ENCODE results near the gene PDILT. TPM values are rescaled to one million over a fixed set of nuclear protein-coding genes. Genes with fewer than 3 reads are reported as not detected.
"Not testable (repeated sequence)": the region's sequence is repeated elsewhere in the genome, so short reads cannot be mapped to it uniquely, and the experiment has no call there.

The PDILT gene
- total RNA-seq, 1 experiment from 2014 or later = not detected

DNA sequence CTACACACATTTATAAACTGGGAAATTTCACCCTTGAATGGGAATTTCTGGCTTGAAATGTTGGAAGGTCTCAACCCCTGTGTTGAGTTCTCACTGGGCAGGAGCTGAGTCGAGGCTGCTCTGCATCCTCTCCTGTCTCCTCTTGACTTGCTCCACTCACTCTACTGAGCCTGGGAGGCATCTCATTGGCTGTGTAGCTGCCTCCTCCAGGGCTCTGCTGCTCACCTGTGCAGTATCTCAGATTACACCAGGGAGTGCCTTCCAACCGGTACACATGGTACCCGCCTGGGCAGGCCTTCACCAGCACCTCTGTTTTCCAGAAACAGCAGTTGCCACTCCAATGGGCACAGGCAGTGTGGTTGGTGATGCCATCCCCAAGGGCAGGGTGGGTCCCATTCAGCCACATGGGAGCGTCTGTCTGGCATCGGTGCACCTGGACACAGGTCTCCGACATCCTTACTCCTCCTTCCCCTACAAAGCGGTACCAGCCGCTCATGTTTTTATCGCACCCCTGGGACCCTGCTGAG is 80.9 kb downstream of the PDILT start:
- no peak for DNase-seq (ENCODE audit: low read depth)

DNA sequence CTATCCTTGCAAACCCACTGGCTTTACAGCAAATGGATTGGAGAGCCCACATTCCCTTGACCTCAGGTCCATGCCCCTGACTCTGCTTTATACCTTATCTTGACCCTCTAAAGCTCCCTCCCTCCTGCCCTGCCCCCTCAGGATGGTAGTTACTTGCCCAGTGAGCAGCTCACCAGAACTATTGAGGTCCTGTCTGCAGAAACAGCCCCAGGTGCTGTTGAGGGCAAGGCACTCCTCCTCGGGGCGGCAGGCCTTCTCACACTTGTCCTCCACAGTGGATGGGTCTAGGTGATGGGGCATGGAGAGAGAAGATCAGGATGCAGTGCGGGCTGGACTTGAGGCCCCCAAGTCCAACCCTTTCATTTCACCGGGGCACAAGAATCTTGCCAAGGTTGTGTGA is 81.8 kb downstream of the PDILT start:
- no peak for DNase-seq (ENCODE audit: low read depth)

DNA sequence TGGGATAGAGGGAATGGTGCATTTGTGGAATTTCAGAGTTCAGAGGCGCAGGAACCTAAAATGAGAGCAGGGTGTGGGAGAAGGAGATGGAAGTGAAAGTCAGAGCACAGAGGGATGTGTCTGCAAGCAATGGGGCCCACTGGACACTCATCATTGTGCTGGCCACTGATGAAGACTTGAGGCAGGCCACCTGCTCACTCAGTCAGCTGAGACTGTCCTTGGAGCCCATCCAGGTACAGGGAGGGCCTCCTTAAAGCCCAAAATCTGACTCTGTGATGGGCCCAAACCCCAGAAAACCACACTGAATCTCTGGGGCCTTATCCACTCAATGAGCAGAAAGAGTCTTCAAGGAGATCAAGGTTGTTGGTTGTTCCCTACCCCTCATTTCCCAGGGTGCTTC is 82.9 kb downstream of the PDILT start:
- no peak for DNase-seq (ENCODE audit: low read depth)

DNA sequence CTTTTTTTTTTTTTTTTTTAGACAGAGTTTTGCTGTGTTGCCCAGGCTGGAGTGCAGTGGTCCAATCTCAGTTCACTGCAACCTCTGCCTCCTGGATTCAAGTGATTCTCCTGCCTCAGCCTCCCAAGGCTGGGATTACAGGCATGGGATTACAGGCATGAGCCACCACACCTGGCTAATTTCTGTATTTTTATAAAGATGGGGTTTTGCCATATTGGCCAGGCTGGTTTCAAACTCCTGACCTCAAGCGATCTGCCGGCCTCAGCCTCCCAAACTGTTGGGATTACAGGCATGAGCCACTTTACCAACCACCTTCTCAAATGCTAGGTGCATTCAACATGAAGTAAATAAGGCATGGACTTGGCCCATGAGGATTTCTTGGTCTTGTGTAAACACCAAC is 83.5 kb downstream of the PDILT start:
- not testable (repeated sequence) for DNase-seq (ENCODE audit: low read depth)

DNA sequence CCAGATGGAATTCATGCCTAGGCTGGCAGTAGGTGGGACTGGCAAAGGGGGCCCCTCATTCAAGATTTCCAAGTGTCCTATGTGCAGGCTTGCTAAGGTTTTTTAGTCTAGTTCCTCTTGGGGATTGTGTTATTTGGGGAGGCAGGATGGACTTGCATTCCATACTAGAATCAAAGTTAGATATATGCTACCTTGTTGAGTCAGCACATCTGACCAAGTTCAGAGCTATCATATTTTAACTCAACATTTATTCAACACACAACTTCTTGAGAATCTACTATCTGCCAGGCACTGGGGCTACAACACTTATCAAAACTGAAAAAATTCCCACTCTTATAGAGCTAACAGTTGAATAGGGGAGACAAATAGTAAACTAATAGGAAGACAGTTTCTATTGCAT is 83.9 kb downstream of the PDILT start:
- DNase-seq (ENCODE audit: low read depth) = no peak

DNA sequence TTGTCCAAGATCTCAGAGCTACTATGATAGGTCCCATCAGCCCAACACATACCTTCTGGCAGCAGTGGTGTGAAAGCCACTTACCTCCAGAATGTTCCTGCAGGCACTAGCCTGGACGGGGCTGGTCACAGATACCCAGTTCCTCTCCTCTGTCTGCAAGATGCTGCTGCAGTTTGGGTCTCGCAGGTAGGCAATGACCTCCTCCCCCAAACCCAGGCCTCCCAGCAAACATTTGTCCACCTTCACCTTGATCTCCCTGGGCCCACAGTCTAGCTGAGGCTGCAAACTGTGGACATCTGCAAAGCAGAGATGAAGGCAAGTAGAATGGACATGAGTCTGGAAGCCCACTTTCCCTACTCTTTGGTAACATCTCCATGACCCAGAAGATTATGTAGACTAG is 84.4 kb downstream of the PDILT start:
- no peak for DNase-seq (ENCODE audit: low read depth)

DNA sequence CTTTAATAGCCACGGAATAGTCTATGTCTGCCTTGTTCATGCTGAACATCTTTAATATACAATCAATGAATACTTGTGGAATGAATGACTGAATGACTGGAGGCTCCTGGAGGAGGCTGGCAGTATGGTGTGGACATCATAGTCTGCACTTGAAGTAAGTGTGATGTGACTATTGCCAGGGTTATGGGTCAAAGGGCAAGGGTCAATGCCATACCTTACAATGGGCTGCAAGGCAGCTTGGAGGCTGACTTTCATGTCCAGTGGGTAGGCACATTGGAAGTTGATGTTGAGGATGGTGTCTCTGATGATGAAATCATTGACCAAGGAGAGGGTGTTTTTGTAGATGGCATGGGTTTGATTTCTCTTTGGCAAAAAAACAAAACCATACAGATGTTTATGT is 85.1 kb downstream of the PDILT start:
- no peak for DNase-seq (ENCODE audit: low read depth)

DNA sequence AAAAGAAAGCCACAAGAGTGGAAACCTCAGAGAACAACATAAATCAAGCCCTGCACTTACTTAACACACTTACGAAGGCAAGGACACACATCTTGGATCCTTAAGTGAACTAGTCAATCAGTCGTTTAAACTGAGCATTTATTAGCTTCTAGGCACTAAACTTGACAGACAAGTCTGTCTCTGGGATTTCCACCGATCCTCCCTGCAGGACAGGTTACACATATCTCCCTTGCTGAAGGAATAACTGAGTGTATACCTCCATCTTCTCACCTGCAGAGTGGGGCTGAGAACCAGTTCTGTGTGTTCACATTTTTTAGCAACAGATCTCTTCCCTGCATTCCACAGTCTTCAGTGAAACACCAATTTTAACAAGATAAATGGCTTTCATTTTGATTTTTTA is 86.1 kb downstream of the PDILT start:
- no peak for DNase-seq (ENCODE audit: low read depth)

DNA sequence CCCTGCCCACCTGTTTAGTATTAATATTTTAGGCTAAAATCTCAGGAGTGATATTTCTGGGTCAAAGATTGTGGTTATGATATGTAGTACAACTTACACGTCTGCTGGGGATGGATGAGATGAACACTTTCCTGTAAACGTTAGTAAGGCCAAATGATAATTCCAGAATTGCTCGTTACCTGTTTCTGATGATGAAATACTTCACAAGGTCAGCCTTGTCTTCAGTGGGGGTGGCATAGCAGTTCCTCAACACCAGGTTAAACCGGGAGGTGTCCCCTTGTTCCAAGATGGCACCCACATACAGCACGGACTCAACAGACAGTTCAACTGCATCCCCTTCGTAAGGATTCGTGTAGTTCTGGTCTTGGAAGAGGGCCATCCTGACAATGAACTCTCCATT is 86.5 kb downstream of the PDILT start:
- no peak for DNase-seq (ENCODE audit: low read depth)

DNA sequence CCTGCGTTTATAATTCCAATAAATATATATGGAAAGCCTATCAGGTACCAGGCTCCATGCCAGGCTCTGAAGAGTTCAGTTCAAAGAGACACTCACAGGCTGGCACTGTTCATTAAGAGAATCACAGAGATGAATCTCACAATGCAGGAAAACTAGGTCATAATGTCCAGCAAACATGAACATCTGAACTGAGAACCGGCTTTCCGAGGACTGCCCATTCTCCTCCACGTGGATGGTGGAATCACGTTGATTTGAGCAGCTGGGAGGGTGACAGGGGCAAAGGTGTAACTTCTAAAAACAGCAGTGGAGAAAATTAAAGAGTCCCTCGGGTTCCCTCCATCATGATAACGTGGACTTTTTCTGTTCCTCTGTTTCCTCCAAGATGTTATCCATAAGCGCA is 87.4 kb downstream of the PDILT start:
- no peak for DNase-seq (ENCODE audit: low read depth)

DNA sequence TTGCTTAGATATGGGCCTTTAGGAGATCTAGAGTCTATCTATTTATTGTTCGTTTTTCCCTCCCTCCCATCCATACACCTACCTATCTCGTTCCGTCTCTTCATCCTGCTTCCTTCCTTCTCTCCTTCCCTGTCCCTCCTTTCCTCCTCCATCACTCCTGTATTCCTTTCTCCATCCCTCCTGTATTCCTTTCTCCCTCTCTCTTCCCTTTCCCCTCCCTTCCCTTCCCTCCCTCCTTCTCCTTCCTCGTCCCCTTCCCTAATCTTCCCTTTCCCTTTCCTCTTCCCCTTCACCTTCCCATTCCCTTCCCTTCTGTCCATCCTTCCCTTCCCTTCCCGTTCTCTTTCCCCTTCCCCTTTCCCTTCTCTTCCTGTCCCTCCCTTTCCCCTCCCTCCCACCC is 87.8 kb downstream of the PDILT start:
- no peak for DNase-seq (ENCODE audit: low read depth)

DNA sequence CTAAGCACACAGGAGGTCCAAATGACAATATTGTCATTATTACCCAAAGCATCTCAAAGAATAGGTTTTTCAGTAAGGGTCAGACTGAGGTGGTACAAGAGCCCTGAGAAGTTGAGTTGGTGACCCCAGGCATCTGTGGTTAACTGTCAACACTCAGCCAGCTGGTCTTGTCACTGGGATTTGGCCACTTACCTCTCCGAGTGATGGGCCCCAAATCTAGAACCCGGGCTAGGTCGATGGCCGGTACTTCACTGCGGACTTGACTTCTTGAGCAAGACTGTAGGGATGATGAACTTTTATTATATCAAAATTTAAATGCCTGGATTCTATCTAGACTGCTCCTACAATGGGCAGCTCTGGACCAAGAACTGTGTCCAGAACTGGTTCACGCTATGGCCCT is 88.8 kb downstream of the PDILT start:
- DNase-seq (ENCODE audit: low read depth) = no peak

DNA sequence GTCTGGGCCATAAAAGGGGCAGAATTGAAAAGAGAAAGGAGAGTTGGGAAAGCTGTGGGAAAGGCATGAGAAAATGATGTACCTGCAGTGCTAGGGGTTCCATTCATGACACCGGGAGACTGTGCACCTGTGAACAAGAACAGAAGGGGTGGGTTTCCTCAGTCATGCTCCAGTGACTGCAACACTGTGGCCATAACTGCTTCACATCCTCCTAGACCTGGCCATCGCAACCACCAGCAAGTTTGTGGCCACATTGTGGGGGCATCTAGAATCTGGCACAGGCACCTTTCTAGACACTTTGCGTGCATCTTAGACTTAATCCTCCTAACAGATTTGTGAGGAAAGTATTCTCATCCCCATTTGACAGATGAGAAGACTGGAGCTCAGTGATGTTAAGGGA is 90.0 kb downstream of the PDILT start:
- no peak for DNase-seq (ENCODE audit: low read depth)

DNA sequence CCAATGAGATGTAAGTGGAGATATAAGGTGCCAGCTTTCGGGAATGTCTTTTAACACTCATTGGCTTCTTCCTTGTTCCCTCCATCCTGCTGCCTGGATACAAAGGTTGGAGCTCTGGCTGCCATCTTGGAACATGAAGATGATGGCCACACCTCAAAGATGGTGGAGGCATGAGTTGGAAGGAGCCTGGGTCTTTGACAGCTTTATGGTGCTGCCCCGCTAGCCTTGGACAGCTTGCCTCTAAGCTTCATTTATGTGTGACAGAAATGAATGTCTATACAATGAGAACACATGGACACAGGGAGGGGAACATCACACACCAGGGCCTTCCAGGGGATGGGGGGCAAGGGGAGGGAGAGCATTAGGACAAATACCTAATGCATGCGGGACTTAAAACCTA is 90.8 kb downstream of the PDILT start:
- DNase-seq (ENCODE audit: low read depth) = no peak

DNA sequence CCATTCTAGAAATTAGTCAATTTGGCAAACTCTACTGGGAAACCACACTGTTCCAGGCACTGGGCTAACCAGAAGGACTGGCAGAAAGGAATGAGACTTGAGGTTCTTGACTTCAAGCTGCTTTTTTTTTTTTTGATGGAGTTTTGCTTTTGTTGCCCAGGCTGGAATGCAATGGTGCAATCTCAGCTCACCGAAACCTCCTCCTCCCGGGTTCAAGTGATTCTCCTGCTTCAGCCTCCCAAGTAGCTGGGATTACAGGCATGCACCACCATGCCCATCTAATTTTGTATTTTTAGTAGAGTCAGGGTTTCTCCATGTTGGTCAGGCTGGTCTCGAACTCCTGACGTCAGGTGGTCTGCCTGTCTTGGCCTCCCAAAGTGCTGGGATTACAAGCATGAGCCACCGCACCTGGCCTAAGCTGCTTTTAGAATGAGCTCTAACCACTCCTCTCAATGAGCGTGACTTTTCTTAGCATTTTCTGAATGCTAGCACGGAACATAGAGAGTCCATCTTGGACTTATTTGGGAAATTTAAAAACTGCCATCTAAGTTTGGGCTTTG is 91.9 kb downstream of the PDILT start:
- DNase-seq (ENCODE audit: low read depth) = not testable (repeated sequence)

DNA sequence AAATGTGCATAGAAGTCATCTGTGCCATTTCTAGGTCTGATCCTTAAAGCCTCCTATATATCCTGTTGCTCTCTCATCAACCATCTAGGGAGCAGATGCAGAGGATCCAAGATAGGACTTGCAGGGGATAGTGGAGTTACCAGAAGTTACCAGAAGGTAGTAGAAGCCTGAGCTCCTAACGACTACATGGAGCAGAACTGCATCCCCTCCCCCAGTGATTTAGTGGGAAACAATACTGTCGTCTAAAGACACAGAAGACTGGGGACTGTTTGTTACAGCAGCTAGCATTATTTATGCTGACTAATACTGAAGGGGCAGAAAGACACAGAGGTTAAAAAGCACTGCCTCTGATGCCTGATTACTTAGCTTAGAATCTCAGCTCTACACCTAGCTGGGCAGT is 93.0 kb downstream of the PDILT start:
- no peak for DNase-seq (ENCODE audit: low read depth)

DNA sequence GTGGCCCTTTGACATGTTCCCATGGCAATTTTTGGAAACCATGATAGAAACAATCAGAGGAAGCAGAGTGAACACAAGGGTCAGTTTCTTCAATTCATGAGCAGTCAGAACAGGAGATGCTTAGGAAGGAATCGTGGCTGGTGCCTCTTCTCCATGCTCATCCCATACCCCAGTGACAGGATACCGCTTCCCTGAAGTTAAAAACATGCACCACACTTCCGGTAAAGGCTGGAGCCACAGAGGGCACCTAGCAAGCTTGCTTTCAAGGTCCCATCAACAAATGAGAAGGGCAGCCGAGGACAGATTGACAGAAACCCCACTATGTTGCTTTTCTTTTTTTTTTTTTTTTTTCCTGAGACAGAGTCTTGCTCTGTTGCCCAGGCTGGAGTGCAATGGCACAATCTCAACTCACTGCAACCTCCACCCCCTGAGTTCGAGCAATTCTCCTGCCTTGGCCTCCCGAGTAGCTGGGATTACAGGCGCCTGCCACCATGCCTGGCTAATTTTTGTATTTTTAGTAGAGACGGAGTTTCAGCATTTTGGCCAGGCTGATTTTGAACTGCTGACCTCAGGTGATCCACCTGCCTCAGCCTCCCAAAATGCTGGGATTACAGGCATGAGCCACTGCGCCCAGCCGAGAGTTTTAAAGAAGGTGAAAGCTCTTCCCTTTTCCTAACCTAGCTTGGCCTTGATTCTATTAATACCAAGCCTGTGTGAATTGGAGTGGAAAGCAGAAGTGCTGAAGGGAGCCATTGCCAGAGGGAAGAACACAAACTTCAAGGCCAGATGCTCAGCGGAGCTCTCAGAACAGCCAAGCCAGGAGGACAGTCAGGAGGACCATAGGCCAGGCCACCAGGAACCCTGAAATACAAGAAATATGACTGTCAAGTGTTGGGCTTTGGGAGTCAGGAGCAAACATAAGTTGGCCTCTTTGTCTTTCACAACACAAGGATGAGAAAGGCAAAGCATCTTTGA is 93.8 kb downstream of the PDILT start:
- no peak for DNase-seq (ENCODE audit: low read depth)

DNA sequence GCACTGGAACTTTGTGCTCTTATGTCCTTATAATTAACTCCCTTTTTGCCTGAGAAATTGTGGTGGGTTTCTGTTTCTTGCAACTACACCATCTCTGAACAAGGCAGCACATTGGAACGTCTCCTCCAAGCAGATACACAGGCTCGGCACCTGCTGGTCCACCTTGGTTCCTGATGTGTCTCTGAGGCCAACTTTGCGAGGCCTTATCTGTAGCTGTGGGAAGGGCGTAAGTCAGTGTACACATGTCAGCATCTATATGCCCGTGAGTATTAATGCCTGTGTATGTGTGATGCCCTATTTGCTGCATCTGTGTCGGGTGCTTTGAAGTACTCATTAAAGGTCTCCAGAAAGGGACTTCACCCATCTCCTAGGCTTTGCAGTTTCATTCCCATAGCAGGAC is 94.8 kb downstream of the PDILT start:
- no peak for DNase-seq (ENCODE audit: low read depth)

Other genes starting within 250 kb of the PDILT start
- gene GP2, start 77.2 kb downstream of the PDILT start, total RNA-seq (2014; rRNA removed) = not detected in 2 replicates
- not detected in 2 replicates for gene UMOD, start 52.0 kb downstream of the PDILT start, total RNA-seq (2014; rRNA removed)
- gene ACSM5, start 4.8 kb upstream of the PDILT start, total RNA-seq (2014; rRNA removed) = 3.6 and 4.2 TPM in 2 replicates
- gene ACSM2A, start 46.8 kb upstream of the PDILT start, total RNA-seq (2014; rRNA removed) = not detected in 2 replicates
- gene ACSM2B, start 171.6 kb upstream of the PDILT start, total RNA-seq (2014; rRNA removed) = not detected in 2 replicates